Breast epithelium (tissue), 4 donors: ENCODE results near the gene PDZD11. TPM values are rescaled to one million over a fixed set of nuclear protein-coding genes. Genes with fewer than 3 reads are reported as not detected.

ENCODE experiments used
- DNase-seq, 2 donors: peaks; one replicate each; pipeline ENCODE4 v3.0.0-alpha.2; 2019; ENCODE audit warnings: low spot score in 2 of 2
- H3K27ac ChIP-seq, 2 donors: fragments of 200-600 bp; sonication (generic) in 1 of 2; one replicate each; pipeline ENCODE4 v1.5.1; 2016 to 2019; ENCODE audit warnings: mild to moderate bottlenecking in 1 of 2
- H3K27me3 ChIP-seq, 2 donors: fragments of 200-600 bp; sonication (generic) in 1 of 2; one replicate each; pipeline versions ENCODE4 v1.5.1 to v1.6.0; 2017 to 2019; ENCODE audit warnings: control low read depth in 1 of 2, mild to moderate bottlenecking in 1 of 2
- H3K36me3 ChIP-seq: fragments of 200-600 bp; one replicate; pipeline ENCODE4 v1.5.1; 2019
- H3K4me1 ChIP-seq, 2 donors: fragments of 200-600 bp; sonication (generic); one replicate each; pipeline ENCODE4 v1.5.1; 2016 to 2019; ENCODE audit warnings: control low read depth in 1 of 2
- H3K4me3 ChIP-seq, 3 donors: fragments of 200-600 bp; sonication (generic); 1 replicate in 2 of 3; 2 replicates in 1 of 3; pipeline ENCODE4 v1.5.1; 2016 to 2019; ENCODE audit warnings: mild to moderate bottlenecking in 3 of 3, moderate library complexity in 2 of 3
- H3K9me3 ChIP-seq, 2 donors: fragments of 200-600 bp; sonication (generic) in 1 of 2; one replicate each; pipeline ENCODE4 v1.5.1; 2016 to 2019; ENCODE audit warnings: control low read depth in 1 of 2
- CTCF ChIP-seq, 3 donors: fragments of 450-650 bp; IDR thresholded peaks; one replicate each; pipeline ENCODE4 v1.5.1; 2016 to 2017; ENCODE audit warnings: antibody characterized with exemption in 3 of 3, mild to moderate bottlenecking in 3 of 3, moderate library complexity in 3 of 3
- POLR2A ChIP-seq: fragments of 450-650 bp; IDR thresholded peaks from one replicate; pipeline ENCODE4 v1.6.1; 2016; ENCODE audit warnings: antibody characterized with exemption, mild to moderate bottlenecking, moderate library complexity
- POLR2AphosphoS5 ChIP-seq, 3 donors: sonication (generic); formaldehyde crosslinking; IDR thresholded peaks; one replicate each; pipeline ENCODE4 v1.6.1; 2017; ENCODE audit warnings: antibody characterized with exemption in 3 of 3
- intact Hi-C: fragments of 100-400 bp; cut with DNase I; formaldehyde crosslinking; loops from one replicate; pipeline ENCODE4 v1.15.1; 2023; ENCODE audit warnings: low total_unique reads
- total RNA-seq, 3 donors: library from RNA; depleted of rRNA; stranded (reverse); fragments of >200 nt; gene quantifications; one replicate each; pipeline ENCODE4 v1.1.0, GENCODE V29; 2016

PDZD11 gene
- total RNA-seq, 3 donors from 2014 or later = 27.2 to 33.0 (median 32.1) TPM

GRCh38 chrX:70293621-70294020, 3.9 kb upstream of the PDZD11 start:
- H3K9me3 ChIP-seq = no peaks in the 10 kb centered on the region
- peaks cover 0 to 22% of the 10 kb centered on the region in 2 donors for H3K27me3 ChIP-seq
- peaks cover 0 to 4% of the 10 kb centered on the region in 2 donors for H3K4me1 ChIP-seq
- H3K36me3 ChIP-seq = no peaks in the 10 kb centered on the region
- no peak for DNase-seq
- no peak overlapping the region for H3K27ac ChIP-seq
- TF ChIP-seq POLR2A (no peak), POLR2AphosphoS5 (IDR thresholded peaks at IDR 0.05) (no peak), CTCF (IDR thresholded peaks at IDR 0.05) (no peak)
- H3K4me3 ChIP-seq = no peak overlapping the region
- intact Hi-C loops = no loop called here

GRCh38 chrX:70292788-70293187, 3.1 kb upstream of the PDZD11 start:
- TF ChIP-seq CTCF (IDR thresholded peaks at IDR 0.05) (no peak), POLR2AphosphoS5 (IDR thresholded peaks at IDR 0.05) (no peak), POLR2A (no peak)
- DNase-seq = no peak
- Histone ChIP-seq H3K9me3 (no peaks in the 10 kb centered on the region), H3K36me3 (no peaks in the 10 kb centered on the region), H3K27ac (no peak overlapping the region), H3K4me3 (no peak overlapping the region), H3K4me1 (peaks cover 0 to 4% of the 10 kb centered on the region in 2 donors), H3K27me3 (peaks cover 0 to 21% of the 10 kb centered on the region in 2 donors)
- intact Hi-C loops = no loop called here

GRCh38 chrX:70289168-70289792, 447 bp downstream of the PDZD11 start:
- Histone ChIP-seq H3K36me3 (no peaks in the 10 kb centered on the region), H3K27ac (peak overlapping the region; percentile 65 to 67), H3K4me1 (peaks cover 0 to 4% of the 10 kb centered on the region in 2 donors), H3K9me3 (no peaks in the 10 kb centered on the region), H3K27me3 (peaks cover 0 to 30% of the 10 kb centered on the region in 2 donors), H3K4me3 (peak overlapping the region; percentile 52 to 69 (median 59))
- intact Hi-C loops = loop anchor here (5.0 kb wide), 1 partner anchor 503 kb away; no protein-coding TSS in a partner anchor
- DNase-seq = no peak
- TF ChIP-seq POLR2A (no peak), CTCF (IDR thresholded peaks at IDR 0.05) (no peak), POLR2AphosphoS5 (IDR thresholded peaks at IDR 0.05) (no peak)

GRCh38 chrX:70281951-70282350, 7.8 kb downstream of the PDZD11 start, which contains the start of gene RAB41:
RAB41 (plus strand) TSS chrX:70282172; CDS start chrX:70282218, 46 bp downstream.
- Histone ChIP-seq H3K9me3 (no peaks in the 10 kb centered on the region), H3K4me3 (no peak within 1 kb of the TSS), H3K4me1 (no peaks in the 10 kb centered on the region), H3K36me3 (no peaks in the 10 kb centered on the region), H3K27ac (no peak within 1 kb of the TSS), H3K27me3 (peaks cover 0 to 65% of the 10 kb centered on the region in 2 donors)
- intact Hi-C loops = no loop called here
- no peak for DNase-seq
- no peak for TF ChIP-seq POLR2AphosphoS5 (IDR thresholded peaks at IDR 0.05)
- no peak for TF ChIP-seq CTCF (IDR thresholded peaks at IDR 0.05)
- TF ChIP-seq POLR2A = no peak

- Histone ChIP-seq H3K4me3 (no peak overlapping the region), H3K27ac (no peak overlapping the region), H3K27me3 (peaks cover 0 to 68% of the 10 kb centered on the region in 2 donors), H3K36me3 (no peaks in the 10 kb centered on the region), H3K9me3 (no peaks in the 10 kb centered on the region), H3K4me1 (no peaks in the 10 kb centered on the region)
- no peak for TF ChIP-seq POLR2A
- TF ChIP-seq CTCF (IDR thresholded peaks at IDR 0.05) = no peak
- TF ChIP-seq POLR2AphosphoS5 (IDR thresholded peaks at IDR 0.05) = no peak
- intact Hi-C loops = no loop called here
- DNase-seq = no peak
These were observed 9.2 kb downstream of the PDZD11 start for GRCh38 chrX:70280573-70280972.
